HG03045 (cell line): Measurements from ENCODE around the gene TMTC3.
"Not testable (repeated sequence)": the region's sequence is repeated elsewhere in the genome, so short reads cannot be mapped to it uniquely, and the experiment has no call there.

ENCODE experiments used
- ATAC-seq: cut with Tn5 transposase; IDR thresholded peaks from one replicate; pipeline ENCODE4 v1.9.1; 2021; ENCODE audit warnings: mild to moderate bottlenecking, moderate library complexity; ENCODE audit not compliant: unreplicated experiment

The TMTC3 gene

DNA sequence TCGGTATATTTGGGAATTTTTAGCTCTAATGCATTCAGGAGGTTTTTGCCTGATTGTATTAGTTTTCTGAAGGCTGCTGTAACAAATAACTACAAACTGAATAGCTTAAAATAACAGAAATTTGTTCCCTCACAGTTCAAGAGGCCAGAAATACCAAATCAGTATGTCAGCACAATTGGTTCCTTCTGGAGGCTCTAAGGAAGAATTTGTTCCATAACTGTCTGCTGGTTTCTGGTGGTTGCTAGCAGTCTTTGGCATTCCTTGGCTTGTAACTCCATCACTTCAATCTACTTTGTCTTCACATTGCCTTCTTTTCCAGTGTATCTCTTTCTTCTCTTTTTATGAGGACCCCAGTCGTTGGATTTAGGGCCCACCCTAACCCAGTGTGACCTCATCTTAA lies 21.3 kb downstream of the TMTC3 start:
- ATAC-seq, result no peak

GRCh38 chr12:88166179-88166578 lies 24.1 kb downstream of the TMTC3 start:
- ATAC-seq, result no peak

- ATAC-seq, result no peak
Observed at GRCh38 chr12:88167384-88167783, 25.3 kb downstream of the TMTC3 start.

GRCh38 chr12:88172844-88173407 lies 30.8 kb downstream of the TMTC3 start:
- no peak for ATAC-seq

DNA sequence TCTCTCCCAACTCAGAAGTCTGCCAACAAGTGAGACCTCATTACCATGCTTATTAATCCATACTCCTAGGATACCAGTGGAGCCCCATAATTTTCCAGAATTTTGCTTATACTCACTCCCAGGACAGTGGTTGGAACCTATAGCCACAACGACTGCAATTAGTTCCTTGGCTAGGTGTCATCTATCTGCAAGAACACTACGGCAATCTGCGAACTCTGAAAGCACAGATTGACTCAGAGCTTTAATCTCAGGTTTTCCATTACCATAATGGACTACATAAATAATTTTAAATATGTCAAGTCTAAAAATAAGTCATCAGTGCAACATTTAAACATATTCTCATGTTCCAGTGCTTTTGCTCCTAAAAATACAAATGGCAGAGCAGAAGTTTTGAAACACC lies 33.4 kb downstream of the TMTC3 start:
- ATAC-seq, result no peak

GRCh38 chr12:88179436-88180014 lies 37.4 kb downstream of the TMTC3 start:
- no peak for ATAC-seq

DNA sequence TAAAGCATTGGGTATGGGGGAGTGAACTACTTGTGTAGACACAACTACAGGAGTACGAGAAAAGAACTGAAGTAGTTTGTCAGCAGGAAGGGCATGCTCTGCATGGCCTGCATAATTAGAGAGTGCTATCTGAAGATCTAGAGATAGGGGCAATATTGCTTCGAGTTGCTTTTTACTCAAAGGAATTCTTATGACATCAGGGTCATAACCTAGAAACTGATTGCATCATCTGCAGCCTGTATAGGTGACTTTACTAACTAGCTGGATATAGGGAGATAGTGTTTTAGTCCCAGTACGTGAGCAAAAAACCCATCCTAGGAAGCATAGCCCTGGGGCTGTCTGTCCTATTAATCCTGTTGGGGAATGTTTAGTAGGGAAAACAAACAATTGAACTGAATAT lies 39.8 kb downstream of the TMTC3 start:
- ATAC-seq, result no peak

- ATAC-seq, result no peak
Observed at GRCh38 chr12:88182416-88182815, 40.3 kb downstream of the TMTC3 start.

DNA sequence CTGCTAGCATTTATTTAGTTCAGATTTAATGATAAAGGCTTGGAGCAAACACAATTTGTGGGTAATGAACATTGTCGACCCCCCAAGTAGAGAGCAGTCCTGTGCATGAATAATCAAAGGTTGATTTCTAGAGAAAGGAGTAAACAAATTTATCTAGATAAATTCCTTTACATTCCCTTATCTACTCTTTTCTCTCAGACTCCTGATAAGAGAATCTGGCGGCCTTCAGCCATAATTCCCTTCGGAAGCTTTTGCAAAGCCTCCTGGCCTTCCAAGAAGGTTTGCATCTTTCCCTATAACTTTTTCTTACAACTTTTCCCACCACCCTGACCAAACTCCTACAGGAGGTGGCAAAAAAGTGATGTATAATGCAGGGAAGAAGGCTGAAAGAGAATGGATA lies 42.1 kb downstream of the TMTC3 start:
- ATAC-seq, result no peak

GRCh38 chr12:88185279-88185678 lies 43.2 kb downstream of the TMTC3 start:
- ATAC-seq, result no peak

DNA sequence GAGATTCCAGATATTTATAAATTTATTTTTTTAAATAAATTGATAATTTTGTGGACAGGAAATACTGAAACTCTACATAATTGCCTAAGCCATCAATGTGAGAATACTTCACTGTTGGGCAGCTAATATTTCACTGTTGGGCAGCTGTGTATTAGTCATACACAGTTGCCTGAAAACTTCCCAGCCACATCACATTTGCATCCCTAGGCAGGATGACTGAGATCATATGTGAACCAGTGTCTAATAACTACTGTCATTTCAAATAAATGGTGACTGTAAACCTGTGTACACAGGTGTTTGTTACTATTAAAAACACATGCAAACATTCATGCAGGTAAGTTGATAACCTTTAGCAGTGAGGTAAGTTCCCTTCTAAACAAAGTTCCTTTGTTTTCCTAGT lies 43.9 kb downstream of the TMTC3 start:
- peak; percentile 90 for ATAC-seq

- no peak for ATAC-seq
Observed at GRCh38 chr12:88187571-88187970, 45.5 kb downstream of the TMTC3 start.

- ATAC-seq, result no peak
Observed at GRCh38 chr12:88188180-88188579, 46.1 kb downstream of the TMTC3 start.

DNA sequence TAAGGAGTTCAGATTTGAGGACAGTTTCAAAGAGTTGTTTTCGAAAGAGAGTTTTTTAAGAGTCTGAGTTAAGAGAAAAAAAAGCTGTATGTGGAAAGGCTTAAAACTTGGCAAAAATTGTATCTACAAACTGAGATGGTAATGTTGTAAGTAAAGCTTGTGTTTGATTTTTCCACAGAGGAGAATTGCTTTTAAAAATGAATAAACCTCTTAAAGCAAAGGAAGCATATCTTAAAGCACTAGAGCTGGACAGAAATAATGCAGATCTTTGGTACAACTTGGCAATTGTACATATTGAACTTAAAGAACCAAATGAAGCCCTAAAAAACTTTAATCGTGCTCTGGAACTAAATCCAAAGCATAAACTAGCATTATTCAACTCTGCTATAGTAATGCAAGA lies 50.3 kb downstream of the TMTC3 start:
- no peak for ATAC-seq

- no peak for ATAC-seq
Observed at GRCh38 chr12:88194868-88195267, 52.8 kb downstream of the TMTC3 start.

DNA sequence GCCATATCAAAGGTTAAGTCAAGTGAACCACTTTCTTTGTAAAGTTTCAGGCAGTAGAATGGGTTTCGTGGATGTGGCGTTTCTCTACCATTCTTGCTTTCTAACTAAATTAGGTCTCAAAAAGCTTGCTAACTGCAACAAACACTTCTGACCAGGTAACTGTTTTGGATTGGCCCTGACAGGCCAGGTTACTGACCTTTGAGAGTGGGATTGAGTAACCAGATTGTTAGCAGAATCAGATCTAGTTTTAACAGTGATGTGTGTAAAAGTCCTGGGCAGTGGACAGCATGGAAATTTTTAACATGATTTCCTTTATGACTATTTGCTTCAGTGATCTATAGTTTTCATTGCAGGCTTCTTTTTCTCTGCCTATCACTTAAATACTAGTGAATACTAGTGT lies 57.9 kb downstream of the TMTC3 start:
- ATAC-seq, result no peak

DNA sequence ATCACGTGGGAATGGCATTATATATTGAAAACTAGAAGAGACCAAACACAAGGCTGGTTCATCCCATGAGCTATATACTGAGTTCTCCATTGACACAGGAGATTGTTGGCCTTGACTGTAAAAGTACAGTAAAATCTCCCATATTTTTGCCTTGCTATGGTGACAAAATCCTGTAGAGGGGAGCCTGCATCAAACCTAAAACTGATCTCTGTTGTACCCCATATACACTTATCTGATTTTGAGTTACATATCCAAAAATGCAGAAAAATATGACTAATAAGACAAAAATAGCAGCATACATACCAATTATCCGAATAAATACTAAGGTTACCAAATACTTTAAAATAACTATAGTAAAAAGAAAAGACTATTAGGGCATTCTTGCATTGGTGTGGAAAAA lies 60.4 kb downstream of the TMTC3 start:
- no peak for ATAC-seq

DNA sequence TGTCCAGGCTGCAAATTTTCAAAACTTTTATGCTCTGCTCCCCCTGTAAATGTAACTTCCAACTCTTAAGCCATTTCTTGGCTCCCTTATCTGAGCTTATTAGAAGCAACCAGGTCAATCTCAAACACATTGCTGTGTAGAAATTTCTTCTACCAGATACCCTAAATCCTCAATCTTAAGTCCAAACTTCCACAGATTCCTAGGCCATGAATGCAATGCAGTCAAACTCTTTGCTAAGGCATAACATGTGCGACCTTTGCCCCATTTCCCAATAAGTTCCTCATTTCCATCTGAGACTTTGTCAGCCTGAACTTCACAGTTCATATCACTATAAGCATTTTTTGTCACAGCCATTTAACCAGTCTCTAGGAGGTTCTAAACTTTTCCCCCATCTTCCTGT lies 64.5 kb downstream of the TMTC3 start:
- no peak for ATAC-seq

DNA sequence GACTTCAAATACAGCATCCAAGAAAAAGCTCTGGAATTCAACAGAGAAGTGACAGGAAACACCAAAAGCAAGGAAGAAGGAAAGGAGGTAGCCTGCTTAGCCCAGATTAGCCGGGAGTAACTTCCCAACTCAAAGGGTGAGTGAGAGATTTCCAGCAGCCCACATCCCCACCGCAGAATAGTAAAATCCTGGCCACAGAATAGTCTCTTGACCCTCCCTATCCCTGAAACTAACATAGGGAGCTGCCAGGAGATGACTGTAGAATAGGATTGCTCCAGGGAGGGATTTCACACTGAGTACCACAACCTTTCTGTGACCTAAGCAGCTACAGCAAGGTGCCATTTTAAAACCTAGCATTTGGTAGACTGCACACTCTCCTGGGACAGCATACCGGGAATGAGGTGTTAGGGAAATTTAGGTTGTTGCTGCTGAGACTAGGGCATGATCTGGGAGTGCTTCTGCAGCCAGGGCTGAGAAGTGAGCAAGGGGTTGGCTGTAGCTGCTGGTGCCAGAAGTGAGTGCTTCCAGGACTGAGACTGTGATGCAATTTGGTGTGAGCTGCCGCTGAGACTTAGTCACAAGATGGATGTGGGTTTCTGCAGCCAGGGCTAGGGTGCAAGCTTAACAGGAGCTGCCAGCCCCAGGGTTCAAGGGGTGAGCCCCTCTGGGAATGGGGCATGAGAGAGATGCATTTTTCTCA lies 66.0 kb downstream of the TMTC3 start:
- ATAC-seq, result no peak

GRCh38 chr12:88208661-88209060 lies 66.6 kb downstream of the TMTC3 start:
- no peak for ATAC-seq

DNA sequence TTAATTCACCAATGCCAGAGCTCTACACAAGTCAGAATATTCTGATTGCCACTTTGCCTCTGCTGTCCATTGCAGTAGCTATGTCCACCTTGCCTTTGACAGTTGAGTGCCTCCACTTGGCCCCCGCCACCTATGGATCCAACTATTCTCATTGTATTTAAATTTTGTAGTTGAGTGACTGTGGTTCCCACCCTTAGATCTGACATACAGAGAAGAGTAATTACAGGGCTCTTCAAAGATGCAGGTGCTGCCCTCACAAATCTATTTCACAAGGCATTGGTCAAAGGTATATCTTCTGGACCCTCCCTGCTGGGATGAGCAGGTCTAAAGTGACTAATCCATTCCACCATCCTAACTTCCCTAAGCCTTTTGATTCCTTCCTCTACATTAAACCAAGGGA lies 68.2 kb downstream of the TMTC3 start:
- not testable (repeated sequence) for ATAC-seq

DNA sequence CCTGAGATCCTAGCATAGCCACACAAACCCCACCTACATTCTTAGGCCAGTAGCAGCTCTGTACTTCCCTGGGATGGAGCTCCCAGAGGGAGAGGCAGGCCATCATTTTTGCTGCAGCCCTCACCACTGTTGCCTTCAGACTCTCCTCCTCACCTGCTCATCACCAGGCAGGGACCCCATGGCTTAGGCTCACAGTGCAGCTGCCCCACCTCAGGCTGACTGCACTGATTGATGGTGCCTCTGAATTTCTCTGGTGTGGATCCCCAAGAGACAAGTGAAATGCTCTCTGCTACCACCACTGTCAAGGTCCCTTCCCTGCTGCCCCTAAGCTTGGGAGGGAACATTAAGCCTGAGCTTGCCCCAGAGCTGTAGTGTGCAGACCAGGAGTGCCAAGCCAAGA lies 76.2 kb downstream of the TMTC3 start:
- ATAC-seq, result no peak

GRCh38 chr12:88219861-88220260 lies 77.8 kb downstream of the TMTC3 start:
- ATAC-seq, result no peak
